ENCODE data around the gene GOLGA6D.
"Not testable (repeated sequence)": the region's sequence is repeated elsewhere in the genome, so short reads cannot be mapped to it uniquely, and the experiment has no call there.

The GOLGA6D gene

GRCh38 chr15:75282572-75282971, at the start of gene GOLGA6D:
TSS of gene GOLGA6D (plus strand) at chr15:75282835. CDS start at chr15:75282876, 41 bp downstream.
- not testable (repeated sequence) for DNase-seq (ENCODE audit: low read depth)

GRCh38 chr15:75233504-75234190, 49.0 kb upstream of the GOLGA6D start:
- no peak for DNase-seq (ENCODE audit: low read depth)

GRCh38 chr15:75234191-75234810, 48.3 kb upstream of the GOLGA6D start:
- DNase-seq (ENCODE audit: low read depth), result no peak

- no peak for DNase-seq (ENCODE audit: low read depth)
Observed at GRCh38 chr15:75235051-75235673, 47.5 kb upstream of the GOLGA6D start.

- DNase-seq (ENCODE audit: low read depth), result no peak
Observed at GRCh38 chr15:75235760-75236729, 46.6 kb upstream of the GOLGA6D start.

- no peak for DNase-seq (ENCODE audit: low read depth)
Observed at GRCh38 chr15:75237316-75237982, 45.2 kb upstream of the GOLGA6D start.

GRCh38 chr15:75238150-75238549, 44.5 kb upstream of the GOLGA6D start:
- DNase-seq (ENCODE audit: low read depth), result no peak

- DNase-seq (ENCODE audit: low read depth), result not testable (repeated sequence)
Observed at GRCh38 chr15:75245741-75246140, 36.9 kb upstream of the GOLGA6D start.

GRCh38 chr15:75248991-75249390, 33.6 kb upstream of the GOLGA6D start:
- not testable (repeated sequence) for DNase-seq (ENCODE audit: low read depth)

GRCh38 chr15:75249726-75250125, 32.9 kb upstream of the GOLGA6D start:
- DNase-seq (ENCODE audit: low read depth), result no peak

GRCh38 chr15:75251343-75251742, 31.3 kb upstream of the GOLGA6D start:
- DNase-seq (ENCODE audit: low read depth), result not testable (repeated sequence)

GRCh38 chr15:75252285-75252684, 30.4 kb upstream of the GOLGA6D start:
- not testable (repeated sequence) for DNase-seq (ENCODE audit: low read depth)

- not testable (repeated sequence) for DNase-seq (ENCODE audit: low read depth)
Observed at GRCh38 chr15:75258034-75258433, 24.6 kb upstream of the GOLGA6D start, which contains the start of gene GOLGA6C. TSS of gene GOLGA6C (plus strand) at chr15:75258334. CDS start at chr15:75258599, 265 bp downstream.

GRCh38 chr15:75258620-75259343, 23.9 kb upstream of the GOLGA6D start:
- not testable (repeated sequence) for DNase-seq (ENCODE audit: low read depth)

- DNase-seq (ENCODE audit: low read depth), result not testable (repeated sequence)
Observed at GRCh38 chr15:75259873-75260272, 22.8 kb upstream of the GOLGA6D start.

GRCh38 chr15:75273751-75274359, 8.8 kb upstream of the GOLGA6D start:
- DNase-seq (ENCODE audit: low read depth), result not testable (repeated sequence)

- DNase-seq (ENCODE audit: low read depth), result peak; percentile 28
Observed at GRCh38 chr15:75274509-75275107, 8.0 kb upstream of the GOLGA6D start.

GRCh38 chr15:75275617-75276016, 7.0 kb upstream of the GOLGA6D start:
- not testable (repeated sequence) for DNase-seq (ENCODE audit: low read depth)

- DNase-seq (ENCODE audit: low read depth), result not testable (repeated sequence)
Observed at GRCh38 chr15:75278497-75278896, 4.1 kb upstream of the GOLGA6D start.

GRCh38 chr15:75284152-75284551, 1.5 kb downstream of the GOLGA6D start:
- not testable (repeated sequence) for DNase-seq (ENCODE audit: low read depth)

All from activated T-helper 9 cell treated with anti-CD3 and anti-CD28 coated beads, Interleukin-2, amount 50 U/mL, for 16 hours (primary cell).